ENCODE results near the gene TSKS. TPM values are rescaled to one million over a fixed set of nuclear protein-coding genes. Genes with fewer than 3 reads are reported as not detected.

The TSKS gene
- total RNA-seq, 1 experiment from 2014 or later = 0.28 TPM

DNA sequence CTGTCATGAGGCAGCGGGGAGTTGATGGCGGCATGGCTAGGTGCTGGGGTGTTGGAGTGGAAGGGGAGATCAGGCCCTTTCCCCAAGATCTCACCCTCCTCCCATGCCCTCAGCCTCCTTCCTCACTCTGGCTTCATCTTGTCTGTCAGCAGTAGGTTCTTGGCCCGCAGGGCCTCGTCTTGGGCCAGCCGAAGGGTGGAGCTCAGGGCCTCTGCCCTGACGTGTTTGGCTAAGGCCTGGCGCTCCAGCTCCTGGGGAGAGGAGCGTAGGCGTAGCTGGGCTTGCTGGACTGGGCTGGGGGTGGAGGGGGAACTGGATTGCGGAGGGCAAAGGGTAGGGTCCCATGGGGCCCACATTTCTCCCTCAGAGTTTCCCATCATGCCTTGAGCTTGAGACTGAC is 23.2 kb downstream of the TSKS start:
- H2BK12ac ChIP-seq (ENCODE audit: insufficient read length, low read depth, low read length) = no peak overlapping the region
- no peaks in the 10 kb centered on the region; a peak in 1 of 7 replicates for H3K36me3 Mint-ChIP-seq (ENCODE audit: insufficient read depth in 1 of 3, low read depth in 3 of 3)
- no peak overlapping the region for H2BK15ac ChIP-seq (ENCODE audit: low read depth, low read length)
- H4K91ac ChIP-seq (ENCODE audit: insufficient read length, low read depth, low read length) = no peak overlapping the region
- no peak overlapping the region for H3K18ac ChIP-seq (ENCODE audit: insufficient read length, low read depth, low read length)
- no CpG with 5 or more reads among the region's 10 CpGs for WGBS (ENCODE audit: extremely low coverage, insufficient read length, low lambda C conversion rate)
- H2BK5ac ChIP-seq (ENCODE audit: insufficient read length, low read length) = no peak overlapping the region
- H4K5ac ChIP-seq (ENCODE audit: insufficient read length, low read depth, low read length) = no peak overlapping the region
- no peaks in the 10 kb centered on the region for H3K79me2 ChIP-seq (ENCODE audit: insufficient read depth, low read length)
- no peak overlapping the region for H4K8ac ChIP-seq (replicated peaks; ENCODE audit: insufficient read length, low read depth, low read length)
- H3T11ph ChIP-seq (ENCODE audit: low read length) = no peak overlapping the region
- H3K27me3 ChIP-seq (ENCODE audit: insufficient read depth, low read length) = no peaks in the 10 kb centered on the region
- peaks cover 0 to 3% of the 10 kb centered on the region in 2 experiments; a peak in 2 of 5 replicates for H3K9me3 Mint-ChIP-seq
- H3K27ac ChIP-seq (ENCODE audit: insufficient read length, low read depth, low read length) = no peak overlapping the region
- H3K23me2 ChIP-seq (ENCODE audit: insufficient read length, low read depth, low read length, poor library complexity, severe bottlenecking) = no peaks in the 10 kb centered on the region
- TF ChIP-seq, protein P1, sequence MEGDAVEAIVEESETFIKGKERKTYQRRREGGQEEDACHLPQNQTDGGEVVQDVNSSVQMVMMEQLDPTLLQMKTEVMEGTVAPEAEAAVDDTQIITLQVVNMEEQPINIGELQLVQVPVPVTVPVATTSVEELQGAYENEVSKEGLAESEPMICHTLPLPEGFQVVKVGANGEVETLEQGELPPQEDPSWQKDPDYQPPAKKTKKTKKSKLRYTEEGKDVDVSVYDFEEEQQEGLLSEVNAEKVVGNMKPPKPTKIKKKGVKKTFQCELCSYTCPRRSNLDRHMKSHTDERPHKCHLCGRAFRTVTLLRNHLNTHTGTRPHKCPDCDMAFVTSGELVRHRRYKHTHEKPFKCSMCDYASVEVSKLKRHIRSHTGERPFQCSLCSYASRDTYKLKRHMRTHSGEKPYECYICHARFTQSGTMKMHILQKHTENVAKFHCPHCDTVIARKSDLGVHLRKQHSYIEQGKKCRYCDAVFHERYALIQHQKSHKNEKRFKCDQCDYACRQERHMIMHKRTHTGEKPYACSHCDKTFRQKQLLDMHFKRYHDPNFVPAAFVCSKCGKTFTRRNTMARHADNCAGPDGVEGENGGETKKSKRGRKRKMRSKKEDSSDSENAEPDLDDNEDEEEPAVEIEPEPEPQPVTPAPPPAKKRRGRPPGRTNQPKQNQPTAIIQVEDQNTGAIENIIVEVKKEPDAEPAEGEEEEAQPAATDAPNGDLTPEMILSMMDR (conservative IDR thresholded peaks at IDR 0.05) = no peak
- DNase-seq = no peak
- H3K14ac ChIP-seq (ENCODE audit: insufficient read depth, low read length) = no peak overlapping the region
- H3K4me1 ChIP-seq (ENCODE audit: insufficient read depth, low read length) = no peaks in the 10 kb centered on the region
- H4K20me1 ChIP-seq (ENCODE audit: control insufficient read depth, insufficient read depth, insufficient read length) = no peaks in the 10 kb centered on the region
- H3K79me1 ChIP-seq (ENCODE audit: insufficient read depth, low read depth, low read length, poor library complexity, severe bottlenecking) = no peaks in the 10 kb centered on the region
- H2BK120ac ChIP-seq (ENCODE audit: low read depth, low read length, poor library complexity, severe bottlenecking) = no peak overlapping the region
- no peak overlapping the region for H3K27ac Mint-ChIP-seq
- H2AK5ac ChIP-seq (ENCODE audit: insufficient read length, low read length) = no peak overlapping the region
- no peak overlapping the region for H2AFZ ChIP-seq (ENCODE audit: low read length)
- no peaks in the 10 kb centered on the region for H3K9me3 ChIP-seq (ENCODE audit: control insufficient read depth, low read depth, low read length)
- no peaks in the 10 kb centered on the region; the same call in 1 of the 2 replicates for H3K27me3 Mint-ChIP-seq (ENCODE audit: low read depth)
- no peak overlapping the region for H2BK20ac ChIP-seq (ENCODE audit: low read depth, low read length, poor library complexity, severe bottlenecking)
- H3K56ac ChIP-seq (ENCODE audit: insufficient read length, low read depth, low read length) = no peak overlapping the region
- no peak overlapping the region for H3K9ac ChIP-seq (ENCODE audit: extremely low read depth, insufficient read length, low read length)
- H3K23ac ChIP-seq (ENCODE audit: insufficient read length, low read depth, low read length) = no peak overlapping the region
- H3K4me2 ChIP-seq (ENCODE audit: insufficient read depth, insufficient read length, low read length) = no peak overlapping the region
- H3K4me1 Mint-ChIP-seq = 0 out of 4 replicates have a peak, but pooled peaks cover 0 to 2% of the 10 kb centered on the region in 2 experiments
- no peak overlapping the region for H3K4ac ChIP-seq (ENCODE audit: low read depth, low read length)
- H3K4me3 Mint-ChIP-seq = no peak overlapping the region

All from H9 (cell line).